H9 (cell line): ENCODE measurements around the gene KRTAP10-5. TPM values are rescaled to one million over a fixed set of nuclear protein-coding genes. Genes with fewer than 3 reads are reported as not detected.

Experiments used
- DNase-seq: peaks from one replicate; pipeline ENCODE4 v3.0.0-alpha.2; 2017
- H2AFZ ChIP-seq: one replicate; pipeline ENCODE4 v1.6.1; 2013; ENCODE audit warnings: mild to moderate bottlenecking, low read length, control low read depth, moderate library complexity
- H2AK5ac ChIP-seq: 2 replicates; pipeline ENCODE4 v1.6.1; 2013; ENCODE audit warnings: low read length, control low read depth, mixed read lengths; ENCODE audit not compliant: insufficient read length
- H2BK120ac ChIP-seq: one replicate; pipeline ENCODE4 v1.6.1; 2013; ENCODE audit warnings: low read depth, mild to moderate bottlenecking, low read length, control low read depth, inconsistent platforms; ENCODE audit not compliant: poor library complexity, severe bottlenecking
- H2BK12ac ChIP-seq: 2 replicates; pipeline ENCODE4 v1.6.1; 2013; ENCODE audit warnings: low read length, control low read depth, mixed read lengths, low read depth; ENCODE audit not compliant: insufficient read length
- H2BK15ac ChIP-seq: 2 replicates; pipeline ENCODE4 v1.6.1; 2013; ENCODE audit warnings: low read depth, low read length, control low read depth
- H2BK20ac ChIP-seq: one replicate; pipeline ENCODE4 v1.6.1; 2013; ENCODE audit warnings: low read depth, mild to moderate bottlenecking, low read length, control low read depth, inconsistent platforms; ENCODE audit not compliant: poor library complexity, severe bottlenecking
- H2BK5ac ChIP-seq: 2 replicates; pipeline ENCODE4 v1.6.1; 2013; ENCODE audit warnings: low read length, control low read depth, mixed read lengths; ENCODE audit not compliant: insufficient read length
- H3K14ac ChIP-seq: 2 replicates; pipeline ENCODE4 v1.6.1; 2013; ENCODE audit warnings: low read length, control low read depth; ENCODE audit not compliant: insufficient read depth
- H3K18ac ChIP-seq: 2 replicates; pipeline ENCODE4 v1.6.1; 2013; ENCODE audit warnings: low read depth, mild to moderate bottlenecking, mixed read lengths, low read length, control low read depth; ENCODE audit not compliant: insufficient read length
- H3K23ac ChIP-seq: 2 replicates; pipeline ENCODE4 v1.6.1; 2013; ENCODE audit warnings: low read length, control low read depth, mixed read lengths, low read depth; ENCODE audit not compliant: insufficient read length
- H3K23me2 ChIP-seq: 2 replicates; pipeline ENCODE4 v1.6.1; 2013; ENCODE audit warnings: low read depth, mild to moderate bottlenecking, mixed read lengths, low read length, control low read depth; ENCODE audit not compliant: insufficient read length, poor library complexity, severe bottlenecking
- H3K27ac ChIP-seq: 2 replicates; pipeline ENCODE4 v1.5.1; 2013; ENCODE audit warnings: low read length, control low read depth, mixed read lengths, low read depth; ENCODE audit not compliant: insufficient read length
- H3K27me3 ChIP-seq: 2 replicates; pipeline ENCODE4 v1.6.1; 2013; ENCODE audit warnings: low read length, control low read depth, inconsistent platforms; ENCODE audit not compliant: insufficient read depth
- H3K4ac ChIP-seq: 2 replicates; pipeline ENCODE4 v1.6.1; 2013; ENCODE audit warnings: low read depth, mild to moderate bottlenecking, control low read depth, inconsistent platforms, low read length, moderate library complexity
- H3K4me1 ChIP-seq: 2 replicates; pipeline ENCODE4 v1.6.1; 2013; ENCODE audit warnings: low read length, control low read depth, inconsistent platforms; ENCODE audit not compliant: insufficient read depth
- H3K4me2 ChIP-seq: 2 replicates; pipeline ENCODE4 v1.6.1; 2013; ENCODE audit warnings: low read length, control low read depth, mixed read lengths; ENCODE audit not compliant: insufficient read length, insufficient read depth
- H3K56ac ChIP-seq: 2 replicates; pipeline ENCODE4 v1.6.1; 2013; ENCODE audit warnings: low read depth, mild to moderate bottlenecking, mixed read lengths, low read length, control low read depth; ENCODE audit not compliant: insufficient read length
- H3K79me1 ChIP-seq: 2 replicates; pipeline ENCODE4 v1.6.1; 2013; ENCODE audit warnings: low read depth, mild to moderate bottlenecking, moderate library complexity, low read length, control low read depth, inconsistent platforms; ENCODE audit not compliant: insufficient read depth, poor library complexity, severe bottlenecking
- H3K79me2 ChIP-seq: 2 replicates; pipeline ENCODE4 v1.6.1; 2013; ENCODE audit warnings: low read length, control low read depth, inconsistent platforms; ENCODE audit not compliant: insufficient read depth
- H3K9ac ChIP-seq: 2 replicates; pipeline ENCODE4 v1.6.1; 2013; ENCODE audit warnings: low read length, control low read depth, mixed read lengths; ENCODE audit not compliant: insufficient read length; ENCODE audit errors: extremely low read depth
- H3K9me3 ChIP-seq: one replicate; pipeline ENCODE4 v1.6.1; 2013; ENCODE audit warnings: low read depth, low read length, inconsistent platforms; ENCODE audit not compliant: control insufficient read depth
- H3T11ph ChIP-seq: one replicate; pipeline ENCODE4 v1.6.1; 2013; ENCODE audit warnings: mild to moderate bottlenecking, low read length, control low read depth, inconsistent platforms
- H4K20me1 ChIP-seq: one replicate; pipeline ENCODE4 v1.6.1; 2013; ENCODE audit not compliant: control insufficient read depth, insufficient read length, insufficient read depth
- H4K5ac ChIP-seq: 2 replicates; pipeline ENCODE4 v1.6.1; 2013; ENCODE audit warnings: low read depth, mild to moderate bottlenecking, mixed read lengths, low read length, control low read depth; ENCODE audit not compliant: insufficient read length
- H4K8ac ChIP-seq: replicated peaks from 2 replicates; pipeline ENCODE4 v1.6.1; 2013; ENCODE audit warnings: low read length, control low read depth, mixed read lengths, low read depth; ENCODE audit not compliant: insufficient read length
- H4K91ac ChIP-seq: 2 replicates; pipeline ENCODE4 v1.6.1; 2013; ENCODE audit warnings: low read depth, mild to moderate bottlenecking, moderate library complexity, mixed read lengths, low read length, control low read depth; ENCODE audit not compliant: insufficient read length
- H3K27ac Mint-ChIP-seq, 3 experiments: 2 replicates in 2 of 3; 3 replicates in 1 of 3; pipeline ENCODE4 v1.8.0; 2020 to 2021; ENCODE audit warnings: mixed read lengths in 3 of 3, mild to moderate bottlenecking in 1 of 3, moderate library complexity in 1 of 3
- H3K27me3 Mint-ChIP-seq: 2 replicates; pipeline ENCODE4 v1.8.0; 2021; ENCODE audit warnings: low read depth, mild to moderate bottlenecking, moderate library complexity, mixed read lengths
- H3K36me3 Mint-ChIP-seq, 3 experiments: 2 replicates in 2 of 3; 3 replicates in 1 of 3; pipeline ENCODE4 v1.8.0; 2020 to 2021; ENCODE audit warnings: low read depth in 3 of 3, mixed read lengths in 3 of 3; ENCODE audit not compliant: insufficient read depth in 1 of 3
- H3K4me1 Mint-ChIP-seq, 2 experiments: 2 replicates each; pipeline ENCODE4 v1.8.0; 2020; ENCODE audit warnings: mixed read lengths in 2 of 2
- H3K4me3 Mint-ChIP-seq, 2 experiments: 2 replicates in 1 of 2; 3 replicates in 1 of 2; pipeline ENCODE4 v1.8.0; 2020 to 2021; ENCODE audit warnings: mild to moderate bottlenecking in 2 of 2, mixed read lengths in 2 of 2, moderate library complexity in 1 of 2
- H3K9me3 Mint-ChIP-seq, 2 experiments: 2 replicates in 1 of 2; 3 replicates in 1 of 2; pipeline ENCODE4 v1.8.0; 2020; ENCODE audit warnings: mild to moderate bottlenecking in 2 of 2, mixed read lengths in 2 of 2, moderate library complexity in 1 of 2
- CTCF ChIP-seq: fragments of 200-600 bp; sonication (generic); conservative IDR thresholded peaks from 3 replicates; pipeline ENCODE4 v1.8.0; 2021; ENCODE audit warnings: antibody characterized with exemption, mild to moderate bottlenecking
- WGBS: extraction: QIAGEN DNeasy Blood & Tissue Kit; methylation state at CpG from one replicate; pipeline ENCODE4 v1.1.7; 2013; ENCODE audit warnings: missing lambda C conversion rate, low lambda C conversion rate, mixed read lengths; ENCODE audit not compliant: insufficient read length; ENCODE audit errors: extremely low coverage; 5-methylcytosine and 5-hydroxymethylcytosine counted together
- total RNA-seq: library from RNA; stranded (reverse); gene quantifications from 2 replicates; pipeline ENCODE4 v1.2.1, GENCODE V29; 2021

KRTAP10-5 gene
- total RNA-seq, 1 experiment from 2014 or later = not detected

DNA sequence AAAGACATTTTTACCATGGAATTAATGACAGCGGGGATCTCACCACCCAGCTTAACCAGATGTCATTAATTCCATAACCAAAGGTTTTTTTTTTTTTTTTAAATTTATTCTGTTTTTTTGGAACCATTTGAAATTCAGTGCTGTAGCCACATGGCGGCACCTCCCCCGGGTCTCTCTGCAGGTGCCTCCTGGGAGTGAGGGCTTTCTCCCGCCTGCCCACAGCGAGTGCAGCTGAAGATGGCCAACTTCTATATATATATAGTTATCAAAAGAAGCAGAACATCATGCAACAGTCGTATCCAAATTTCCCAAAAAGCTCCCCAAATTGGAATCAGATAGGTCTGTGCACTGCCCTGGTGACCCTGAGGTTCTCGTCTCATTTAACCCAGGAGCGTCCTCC lies 35.1 kb upstream of the KRTAP10-5 start:
- Histone ChIP-seq H2BK5ac (no peak overlapping the region), H3K14ac (no peak overlapping the region), H3K23ac (no peak overlapping the region), H4K5ac (no peak overlapping the region), H3K9ac (no peak overlapping the region), H3K27me3 (no peaks in the 10 kb centered on the region), H2BK120ac (no peak overlapping the region), H2AFZ (no peak overlapping the region), H3K27ac (no peak overlapping the region), H2BK20ac (no peak overlapping the region), H3K79me1 (no peaks in the 10 kb centered on the region), H3K9me3 (peaks cover 13% of the 10 kb centered on the region), H3K56ac (no peak overlapping the region), H3K4me2 (no peak overlapping the region), H2BK15ac (no peak overlapping the region), H3K18ac (no peak overlapping the region), H3K23me2 (no peaks in the 10 kb centered on the region), H4K8ac (no peak overlapping the region), H3K4me1 (no peaks in the 10 kb centered on the region), H4K91ac (no peak overlapping the region), H4K20me1 (no peaks in the 10 kb centered on the region), H3K4ac (no peak overlapping the region), H3K79me2 (no peaks in the 10 kb centered on the region), H2AK5ac (no peak overlapping the region), H3T11ph (no peak overlapping the region), H2BK12ac (no peak overlapping the region)
- no peak for DNase-seq
- no CpG with 5 or more reads among the region's 8 CpGs for WGBS
- Mint-ChIP-seq H3K4me3 (no peak overlapping the region), H3K36me3 (peaks cover 10 to 29% (median 25%) of the 10 kb centered on the region in 3 experiments), H3K27ac (no peak overlapping the region), H3K9me3 (peaks cover 33 to 40% of the 10 kb centered on the region in 2 experiments), H3K27me3 (peaks cover 4% of the 10 kb centered on the region), H3K4me1 (peaks cover 27% of the 10 kb centered on the region in 2 experiments)
- no peak for TF ChIP-seq CTCF
